SK-N-SH (cell line): ENCODE results near the gene CNOT9. TPM values are rescaled to one million over a fixed set of nuclear protein-coding genes. Genes with fewer than 3 reads are reported as not detected.

Experiments used
- CTCF ChIA-PET: fragments of 300-600, 350-600 bp; formaldehyde crosslinking; extraction: SDS; loops from one replicate; lab custom pipeline; 2021; lab: Yijun Ruan, JAX
- POLR2A ChIA-PET: fragments of 350-600 bp; sonication (Branson Sonifier 250); formaldehyde crosslinking; extraction: SDS; loops from one replicate; lab custom pipeline; 2020; ENCODE audit warnings: antibody characterized with exemption, inconsistent platforms; lab: Yijun Ruan, JAX
- DNase-seq: peaks from one replicate; pipeline ENCODE4 v3.0.0; 2012
- H2AFZ ChIP-seq: fragments of 200-600 bp; sonication (generic); 2 replicates; pipeline ENCODE4 v1.8.1; 2016; ENCODE audit warnings: antibody characterized with exemption, mild to moderate bottlenecking, low read depth
- H3F3A ChIP-seq: fragments of 200-600 bp; sonication (generic); replicated peaks from 2 replicates; pipeline ENCODE3; 2016; ENCODE audit warnings: antibody characterized with exemption, mild to moderate bottlenecking; ENCODE audit not compliant: insufficient read depth
- H3K27ac ChIP-seq, 2 experiments: fragments of 200-500 bp in 1 of 2; fragments of 200-600 bp in 1 of 2; sonication (Bioruptor generic) in 1 of 2; sonication (generic), shearing (Covaris generic) in 1 of 2; 2 replicates each; pipeline versions ENCODE4 v1.5.1 to v1.6.1; 2014 to 2016; ENCODE audit warnings: low read depth in 2 of 2, inconsistent platforms in 1 of 2, low read length in 1 of 2, mild to moderate bottlenecking in 1 of 2, mixed read lengths in 1 of 2
- H3K27me3 ChIP-seq: fragments of 200-600 bp; sonication (generic), shearing (Covaris generic); 2 replicates; pipeline ENCODE4 v1.6.1; 2016; ENCODE audit warnings: mixed run types; ENCODE audit not compliant: insufficient read depth
- H3K36me3 ChIP-seq, 2 experiments: fragments of 200-500 bp in 1 of 2; fragments of 200-600 bp in 1 of 2; sonication (Bioruptor generic) in 1 of 2; sonication (generic) in 1 of 2; replicated peaks in 1 of 2; 2 replicates each; pipeline versions ENCODE3 to v1.5.1; 2014 to 2016; ENCODE audit warnings: low read length in 1 of 2, mild to moderate bottlenecking in 1 of 2; ENCODE audit not compliant: insufficient read depth in 2 of 2, control insufficient read depth in 1 of 2
- H3K4me1 ChIP-seq, 2 experiments: fragments of 200-500 bp in 1 of 2; fragments of 200-600 bp in 1 of 2; sonication (Bioruptor generic) in 1 of 2; sonication (generic), shearing (Covaris generic) in 1 of 2; 2 replicates each; pipeline versions ENCODE4 v1.5.1 to v1.6.1; 2014 to 2016; ENCODE audit warnings: low read depth in 1 of 2, low read length in 1 of 2, mixed run types in 1 of 2; ENCODE audit not compliant: insufficient read depth in 2 of 2, control insufficient read depth in 1 of 2
- H3K4me2 ChIP-seq: fragments of 200-600 bp; sonication (generic), shearing (Covaris generic); 2 replicates; pipeline ENCODE4 v1.6.1; 2017; ENCODE audit warnings: mixed run types
- H3K4me3 ChIP-seq, 2 experiments: fragments of 200-500 bp in 1 of 2; fragments of 200-600 bp in 1 of 2; sonication (Bioruptor generic) in 1 of 2; sonication (generic), shearing (Covaris generic) in 1 of 2; 2 replicates each; pipeline versions ENCODE4 v1.5.1 to v1.8.1; 2014 to 2016; ENCODE audit warnings: low read depth in 2 of 2, inconsistent platforms in 1 of 2, low read length in 1 of 2, mild to moderate bottlenecking in 1 of 2, mixed read lengths in 1 of 2, moderate library complexity in 1 of 2
- H3K79me2 ChIP-seq: fragments of 200-600 bp; sonication (generic); 2 replicates; pipeline ENCODE4 v1.8.1; 2017; ENCODE audit warnings: mild to moderate bottlenecking; ENCODE audit not compliant: insufficient read depth
- H3K9ac ChIP-seq: fragments of 200-600 bp; sonication (generic); 2 replicates; pipeline ENCODE4 v1.6.1; 2017; ENCODE audit warnings: mixed run types
- H3K9me2 ChIP-seq: fragments of 200-600 bp; sonication (generic); 2 replicates; pipeline ENCODE4 v1.6.1; 2017; ENCODE audit warnings: mixed run types
- H3K9me3 ChIP-seq: fragments of 200-600 bp; sonication (generic); 2 replicates; pipeline ENCODE4 v1.6.1; 2017; ENCODE audit warnings: mixed run types, mild to moderate bottlenecking, moderate library complexity
- H4K20me1 ChIP-seq: fragments of 200-600 bp; sonication (generic); 2 replicates; pipeline ENCODE4 v1.6.1; 2017; ENCODE audit warnings: mild to moderate bottlenecking, mixed run types; ENCODE audit not compliant: insufficient read depth
- ELF1 ChIP-seq: IDR thresholded peaks from 2 replicates; pipeline ENCODE4 v1.4.0; 2012
- EP300 ChIP-seq, 2 experiments: IDR thresholded peaks; 2 replicates each; pipeline versions ENCODE4 v1.4.0 to v1.6.1; 2012; ENCODE audit warnings: borderline replicate concordance in 1 of 2, low read depth in 1 of 2, low read length in 1 of 2
- EZH2phosphoT487 ChIP-seq: fragments of 200-600 bp; sonication (generic); IDR thresholded peaks from 2 replicates; pipeline ENCODE4 v1.6.1; 2017; ENCODE audit warnings: low read depth, mixed run types, mild to moderate bottlenecking, antibody characterized with exemption, moderate library complexity, borderline replicate concordance
- FOSL2 ChIP-seq: IDR thresholded peaks from 2 replicates; pipeline ENCODE4 v1.4.0; 2012; ENCODE audit warnings: low read depth, mild to moderate bottlenecking, moderate library complexity, borderline replicate concordance
- FOXJ3 ChIP-seq: sonication (generic); formaldehyde crosslinking; IDR thresholded peaks from 2 replicates; pipeline ENCODE4 v1.5.1; 2020; ENCODE audit warnings: mild to moderate bottlenecking, missing genetic modification reagents
- FOXM1 ChIP-seq: IDR thresholded peaks from 2 replicates; pipeline ENCODE4 v1.4.0; 2012; ENCODE audit warnings: low read depth, mild to moderate bottlenecking
- GATA2 ChIP-seq: sonication (generic); formaldehyde crosslinking; IDR thresholded peaks from 2 replicates; pipeline ENCODE4 v1.5.0; 2020; ENCODE audit warnings: mild to moderate bottlenecking, missing genetic modification reagents
- JUND ChIP-seq: IDR thresholded peaks from 2 replicates; pipeline ENCODE4 v1.4.0; 2012
- MEF2A ChIP-seq: IDR thresholded peaks from 2 replicates; pipeline ENCODE4 v1.4.0; 2012; ENCODE audit warnings: low read depth, borderline replicate concordance
- MXI1 ChIP-seq: IDR thresholded peaks from 2 replicates; pipeline ENCODE4 v1.6.1; 2012; ENCODE audit warnings: mild to moderate bottlenecking, low read depth, low read length, improper control_type of control experiment
- NFIC ChIP-seq: IDR thresholded peaks from 2 replicates; pipeline ENCODE4 v1.4.0; 2012; ENCODE audit warnings: borderline replicate concordance
- NRF1 ChIP-seq: IDR thresholded peaks from 2 replicates; pipeline ENCODE4 v1.6.1; 2012; ENCODE audit warnings: low read depth, mild to moderate bottlenecking, low read length
- POLR2AphosphoS5 ChIP-seq: IDR thresholded peaks from 2 replicates; pipeline ENCODE4 v1.6.1; 2012; ENCODE audit warnings: low read depth, low read length
- RAD21 ChIP-seq: IDR thresholded peaks from 2 replicates; pipeline ENCODE4 v1.6.1; 2012; ENCODE audit warnings: mild to moderate bottlenecking, low read length
- SIN3A ChIP-seq: IDR thresholded peaks from 2 replicates; pipeline ENCODE4 v1.6.1; 2012; ENCODE audit warnings: low read depth, mild to moderate bottlenecking, low read length, moderate library complexity, borderline replicate concordance
- SMC3 ChIP-seq: IDR thresholded peaks from 2 replicates; pipeline ENCODE4 v1.6.1; 2012; ENCODE audit warnings: low read depth, low read length, improper control_type of control experiment
- WGBS: methylation state at CpG from one replicate; pipeline ENCODE4 v1.1.6; 2017; ENCODE audit warnings: low lambda C conversion rate; 5-methylcytosine and 5-hydroxymethylcytosine counted together
- polyA plus RNA-seq, 3 experiments: library from polyadenylated mRNA; depleted of rRNA; stranded (reverse); fragments of >200 nt; gene quantifications; 2 replicates each; pipeline ENCODE4 v1.2.3, GENCODE V29; 2012
- TF ChIP-seq, protein P1 (sequence below): IDR thresholded peaks from 2 replicates; pipeline ENCODE4 v1.6.1; 2012; ENCODE audit warnings: mild to moderate bottlenecking, low read depth, low read length, moderate library complexity
- TF ChIP-seq, protein P2 (sequence below): fragments of 150-350 bp; IDR thresholded peaks from 2 replicates; pipeline ENCODE4 v1.6.1; 2016; ENCODE audit warnings: mild to moderate bottlenecking, low read depth, low read length

The CNOT9 gene
- polyA plus RNA-seq, 1 of the 3 experiments (the other 2 are of a cell fraction) = 36.8 TPM

DNA sequence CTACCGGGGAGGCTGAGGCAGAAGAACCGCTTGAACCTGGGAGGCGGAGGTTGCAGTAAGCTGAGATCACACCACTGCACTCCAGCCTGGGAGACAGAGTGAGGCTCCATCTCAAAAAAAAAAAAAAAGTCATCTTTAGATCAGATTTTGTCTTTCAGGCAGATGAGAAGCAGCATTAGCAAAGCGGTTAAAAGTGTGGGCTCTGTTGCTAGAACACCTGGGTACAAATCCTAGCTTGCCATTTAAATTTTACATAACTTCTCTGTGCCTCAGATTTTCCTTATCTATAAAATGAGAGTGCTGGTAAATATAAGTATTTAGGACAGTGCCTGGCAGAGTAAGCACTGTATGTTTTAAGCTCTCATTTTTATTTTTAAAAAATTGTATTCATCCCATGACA, 8.2 kb downstream of the CNOT9 start:
- Histone ChIP-seq H3K9me3 (no peaks in the 10 kb centered on the region), H4K20me1 (peaks cover 37% of the 10 kb centered on the region; the same call in 1 of the 2 replicates), H3K4me2 (no peak overlapping the region), H3K27me3 (no peaks in the 10 kb centered on the region), H3F3A (peaks cover 14% of the 10 kb centered on the region), H3K4me3 (no peak overlapping the region), H3K36me3 (peaks cover 31 to 58% of the 10 kb centered on the region in 2 experiments), H3K9me2 (no peaks in the 10 kb centered on the region), H3K27ac (no peak overlapping the region), H2AFZ (no peak overlapping the region), H3K4me1 (peaks cover 4 to 5% of the 10 kb centered on the region in 2 experiments; a peak in 2 of 4 replicates), H3K79me2 (peaks cover 99% of the 10 kb centered on the region), H3K9ac (no peak overlapping the region)
- 98% methylated on average over 4 of the region's 4 CpGs for WGBS
- ChIA-PET CTCF (interaction anchor here (0.9 to 1.2 kb wide), 2 partner anchors 11 to 14 kb away, joined by 4 read pairs; no protein-coding TSS in a partner anchor), POLR2A (interaction anchor here (1.0 kb wide), 1 partner anchor 31 kb away, joined by 7 read pairs; the partner anchor contains the start of gene PLCD4)
- DNase-seq = no peak
- TF ChIP-seq EZH2phosphoT487 (no peak), EP300 (IDR thresholded peaks at IDR 0.05; ENCODE audit: borderline replicate concordance in 1 of 2, low read depth in 1 of 2, low read length in 1 of 2) (no peak), MXI1 (no peak), FOSL2 (no peak), NRF1 (no peak)

DNA sequence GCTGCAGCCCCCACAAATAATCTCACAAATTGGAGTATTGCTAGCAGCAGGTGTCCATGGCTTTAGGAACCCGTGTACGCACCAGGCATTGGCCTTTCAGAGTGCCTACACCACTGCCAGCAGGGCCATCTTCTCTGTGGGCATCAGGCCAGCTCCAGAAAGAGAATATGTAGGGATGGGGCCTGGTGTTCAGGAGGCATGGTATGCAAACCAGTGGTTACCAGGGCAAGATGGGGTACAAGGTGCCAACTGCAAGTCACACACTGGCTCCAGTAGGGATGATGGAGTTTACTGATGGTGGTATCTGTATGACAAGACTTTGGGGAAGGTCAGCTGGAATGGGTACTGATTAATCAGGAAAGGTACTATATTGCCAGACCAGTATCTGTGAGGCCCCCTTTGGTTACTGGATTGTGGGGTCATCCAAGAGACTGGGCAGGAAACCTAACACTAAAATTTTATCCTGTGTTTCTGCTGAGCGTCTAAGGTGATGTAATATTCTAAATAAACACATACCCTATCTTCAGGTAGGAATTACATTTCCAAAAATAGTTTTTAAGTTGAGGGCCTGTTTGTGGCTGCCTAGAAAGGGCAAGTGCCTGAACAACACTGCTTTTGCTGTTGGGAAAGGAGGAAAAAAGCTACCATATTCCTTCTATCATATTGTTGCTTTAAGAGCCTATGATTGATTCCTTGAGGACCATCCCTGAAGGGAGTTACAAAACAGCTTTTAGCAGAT, 9.0 kb downstream of the CNOT9 start:
- H3K9ac ChIP-seq = no peak overlapping the region
- no peaks in the 10 kb centered on the region for H3K9me3 ChIP-seq
- TF ChIP-seq FOXJ3 (no peak), MEF2A (no peak), EZH2phosphoT487 (no peak), RAD21 (no peak), NFIC (no peak), FOSL2 (no peak), POLR2AphosphoS5 (no peak), SIN3A (no peak), ELF1 (no peak), JUND (no peak), SMC3 (no peak), GATA2 (no peak), FOXM1 (no peak)
- TF ChIP-seq, protein P1, sequence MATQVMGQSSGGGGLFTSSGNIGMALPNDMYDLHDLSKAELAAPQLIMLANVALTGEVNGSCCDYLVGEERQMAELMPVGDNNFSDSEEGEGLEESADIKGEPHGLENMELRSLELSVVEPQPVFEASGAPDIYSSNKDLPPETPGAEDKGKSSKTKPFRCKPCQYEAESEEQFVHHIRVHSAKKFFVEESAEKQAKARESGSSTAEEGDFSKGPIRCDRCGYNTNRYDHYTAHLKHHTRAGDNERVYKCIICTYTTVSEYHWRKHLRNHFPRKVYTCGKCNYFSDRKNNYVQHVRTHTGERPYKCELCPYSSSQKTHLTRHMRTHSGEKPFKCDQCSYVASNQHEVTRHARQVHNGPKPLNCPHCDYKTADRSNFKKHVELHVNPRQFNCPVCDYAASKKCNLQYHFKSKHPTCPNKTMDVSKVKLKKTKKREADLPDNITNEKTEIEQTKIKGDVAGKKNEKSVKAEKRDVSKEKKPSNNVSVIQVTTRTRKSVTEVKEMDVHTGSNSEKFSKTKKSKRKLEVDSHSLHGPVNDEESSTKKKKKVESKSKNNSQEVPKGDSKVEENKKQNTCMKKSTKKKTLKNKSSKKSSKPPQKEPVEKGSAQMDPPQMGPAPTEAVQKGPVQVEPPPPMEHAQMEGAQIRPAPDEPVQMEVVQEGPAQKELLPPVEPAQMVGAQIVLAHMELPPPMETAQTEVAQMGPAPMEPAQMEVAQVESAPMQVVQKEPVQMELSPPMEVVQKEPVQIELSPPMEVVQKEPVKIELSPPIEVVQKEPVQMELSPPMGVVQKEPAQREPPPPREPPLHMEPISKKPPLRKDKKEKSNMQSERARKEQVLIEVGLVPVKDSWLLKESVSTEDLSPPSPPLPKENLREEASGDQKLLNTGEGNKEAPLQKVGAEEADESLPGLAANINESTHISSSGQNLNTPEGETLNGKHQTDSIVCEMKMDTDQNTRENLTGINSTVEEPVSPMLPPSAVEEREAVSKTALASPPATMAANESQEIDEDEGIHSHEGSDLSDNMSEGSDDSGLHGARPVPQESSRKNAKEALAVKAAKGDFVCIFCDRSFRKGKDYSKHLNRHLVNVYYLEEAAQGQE = no peak
- TF ChIP-seq, protein P2, sequence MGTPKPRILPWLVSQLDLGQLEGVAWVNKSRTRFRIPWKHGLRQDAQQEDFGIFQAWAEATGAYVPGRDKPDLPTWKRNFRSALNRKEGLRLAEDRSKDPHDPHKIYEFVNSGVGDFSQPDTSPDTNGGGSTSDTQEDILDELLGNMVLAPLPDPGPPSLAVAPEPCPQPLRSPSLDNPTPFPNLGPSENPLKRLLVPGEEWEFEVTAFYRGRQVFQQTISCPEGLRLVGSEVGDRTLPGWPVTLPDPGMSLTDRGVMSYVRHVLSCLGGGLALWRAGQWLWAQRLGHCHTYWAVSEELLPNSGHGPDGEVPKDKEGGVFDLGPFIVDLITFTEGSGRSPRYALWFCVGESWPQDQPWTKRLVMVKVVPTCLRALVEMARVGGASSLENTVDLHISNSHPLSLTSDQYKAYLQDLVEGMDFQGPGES = no peak
- TF ChIP-seq, all 33 proteins: peak for 0
- Histone ChIP-seq H3K9me2 (no peaks in the 10 kb centered on the region), H3F3A (peaks cover 20% of the 10 kb centered on the region), H3K27me3 (no peaks in the 10 kb centered on the region), H3K4me1 (peaks cover 5 to 6% of the 10 kb centered on the region in 2 experiments; a peak in 2 of 4 replicates), H3K4me2 (no peak overlapping the region), H3K27ac (no peak overlapping the region; a peak in 1 of 4 replicates), H3K36me3 (peaks cover 31 to 57% of the 10 kb centered on the region in 2 experiments), H3K79me2 (peaks cover 98% of the 10 kb centered on the region), H4K20me1 (peaks cover 37% of the 10 kb centered on the region; the same call in 1 of the 2 replicates), H3K4me3 (no peak overlapping the region), H2AFZ (no peak overlapping the region)
- POLR2A ChIA-PET = interaction anchor here (1.0 kb wide), 1 partner anchor 30 kb away, joined by 7 read pairs; the partner anchor contains the start of gene PLCD4
- DNase-seq = no peak
- WGBS = 94% methylated on average over 1 of the region's 3 CpGs
- CTCF ChIA-PET = interaction anchor here (0.8 to 1.7 kb wide), 5 partner anchors 10 to 41 kb away, joined by 3 to 5 read pairs (median 4); no protein-coding TSS in a partner anchor
